K562 (cell line): ENCODE data around the gene NOP58. TPM values are rescaled to one million over a fixed set of nuclear protein-coding genes. Genes with fewer than 3 reads are reported as not detected.

ENCODE experiments used
- BCOR ChIP-seq: fragments of 450-650 bp; IDR thresholded peaks from 2 replicates; pipeline ENCODE4 v1.6.1; 2016
- CHCHD3 ChIP-seq: fragments of 250-450 bp; sonication (Bioruptor Pico); IDR thresholded peaks from 2 replicates; pipeline ENCODE4 v2.1.2; 2022; ENCODE audit warnings: mild to moderate bottlenecking
- COPS2 ChIP-seq: fragments of 450-650 bp; conservative IDR thresholded peaks from 2 replicates; pipeline ENCODE4 v1.6.1; 2016; ENCODE audit warnings: mild to moderate bottlenecking, moderate library complexity
- DIDO1 ChIP-seq: fragments of 450-650 bp; IDR thresholded peaks from 2 replicates; pipeline ENCODE4 v1.6.1; 2016; ENCODE audit warnings: low read depth, missing biosample characterization, missing genetic modification characterization
- GATA2 ChIP-seq: sonication (generic); formaldehyde crosslinking; IDR thresholded peaks from 2 replicates; pipeline ENCODE4 v1.4.0; 2020; ENCODE audit warnings: mild to moderate bottlenecking, missing genetic modification reagents
- HMG20A ChIP-seq: fragments of 450-650 bp; formaldehyde crosslinking; conservative IDR thresholded peaks from 2 replicates; pipeline ENCODE4 v1.4.0; 2020; ENCODE audit warnings: mild to moderate bottlenecking, mixed read lengths
- MED1 ChIP-seq: sonication (generic); formaldehyde crosslinking; IDR thresholded peaks from 2 replicates; pipeline ENCODE4 v1.8.1; 2023; ENCODE audit warnings: missing genetic modification reagents, borderline replicate concordance
- NCOA6 ChIP-seq: fragments of 450-650 bp; IDR thresholded peaks from 2 replicates; pipeline ENCODE4 v1.6.1; 2017; ENCODE audit warnings: mild to moderate bottlenecking
- NFATC3 ChIP-seq: fragments of 450-650 bp; IDR thresholded peaks from 2 replicates; pipeline ENCODE4 v1.6.1; 2017; ENCODE audit warnings: mild to moderate bottlenecking
- NFRKB ChIP-seq: fragments of 450-650 bp; IDR thresholded peaks from 2 replicates; pipeline ENCODE4 v1.6.1; 2016; ENCODE audit warnings: low read depth
- NFXL1 ChIP-seq: fragments of 450-650 bp; formaldehyde crosslinking; IDR thresholded peaks from 2 replicates; pipeline ENCODE4 v1.4.0; 2021; ENCODE audit warnings: mild to moderate bottlenecking
- POLR2A ChIP-seq: fragments of 450-650 bp; conservative IDR thresholded peaks from 2 replicates; pipeline ENCODE4 v1.6.1; 2016
- RFX1 ChIP-seq: fragments of 450-650 bp; IDR thresholded peaks from 2 replicates; pipeline ENCODE4 v1.6.1; 2016; ENCODE audit warnings: mild to moderate bottlenecking, moderate library complexity
- SLC30A9 ChIP-seq: fragments of 250-450 bp; sonication (Bioruptor Pico); IDR thresholded peaks from 2 replicates; pipeline ENCODE4 v1.8.0; 2022; ENCODE audit warnings: mild to moderate bottlenecking, moderate library complexity
- SREBF1 ChIP-seq: fragments of 150-350 bp; IDR thresholded peaks from 2 replicates; pipeline ENCODE4 v1.6.1; 2014; ENCODE audit warnings: antibody characterized with exemption, low read depth, low read length, borderline replicate concordance
- TFAM ChIP-seq: fragments of 250-450 bp; sonication (Bioruptor Pico); conservative IDR thresholded peaks from 2 replicates; pipeline ENCODE4 v1.5.0; 2021; ENCODE audit warnings: mild to moderate bottlenecking, moderate library complexity
- U2AF2 ChIP-seq: fragments of 200-400 bp; formaldehyde crosslinking; optimal IDR thresholded peaks from 2 replicates; pipeline ENCODE3; 2017; ENCODE audit warnings: low read depth, mild to moderate bottlenecking, low read length
- ZNF584 ChIP-seq: fragments of 200-800 bp; sonication (Bioruptor generic); IDR thresholded peaks from 2 replicates; pipeline ENCODE4 v1.6.1; 2016; ENCODE audit warnings: low read depth, mild to moderate bottlenecking, missing genetic modification characterization, missing compliant biosample characterization
- polyA plus RNA-seq, 8 experiments: library from polyadenylated mRNA; depleted of rRNA in 4 of 8; stranded (reverse) in 5 of 8; unstranded in 3 of 8; fragments of >200 nt; fragmentation: Nextera tagmentation in 2 of 8; fragmentation: Illumina TruSeq in 1 of 8; extraction: Ambion mirVana in 2 of 8; extraction: Trizol in 1 of 8; gene quantifications; 2 replicates each; pipeline versions ENCODE4 v1.2.1 to v1.2.3, GENCODE V29; 2011 to 2014; ENCODE audit warnings: inconsistent platforms in 1 of 8, missing spikeins in 1 of 8
- total RNA-seq, 7 experiments: library from RNA; depleted of rRNA in 6 of 7; stranded (reverse); fragments of >200 nt in 6 of 7; fragmentation: Illumina TruSeq in 2 of 7; extraction: Trizol in 2 of 7; gene quantifications; 2 replicates each; pipeline versions ENCODE4 v1.2.1 to v1.2.3, GENCODE V29; 2011 to 2021; ENCODE audit warnings: low replicate concordance in 1 of 7
- TF ChIP-seq, protein P1 (sequence below): fragments of 200-600 bp; sonication (generic); IDR thresholded peaks from one replicate; pipeline ENCODE4 v1.6.1; 2012; ENCODE audit warnings: mild to moderate bottlenecking, low read depth, low read length, inconsistent platforms
- TF ChIP-seq, protein P2 (sequence below): fragments of 250-450 bp; sonication (Bioruptor Pico); IDR thresholded peaks from 2 replicates; pipeline ENCODE4 v1.8.0; 2022; ENCODE audit warnings: moderate library complexity, mild to moderate bottlenecking, inconsistent platforms

The NOP58 gene
- total and polyA plus RNA-seq, 9 of the 15 experiments (the other 6 are each of a cell fraction or from before 2014, with no cell fraction given), result 132 to 332 (median 208) TPM

DNA sequence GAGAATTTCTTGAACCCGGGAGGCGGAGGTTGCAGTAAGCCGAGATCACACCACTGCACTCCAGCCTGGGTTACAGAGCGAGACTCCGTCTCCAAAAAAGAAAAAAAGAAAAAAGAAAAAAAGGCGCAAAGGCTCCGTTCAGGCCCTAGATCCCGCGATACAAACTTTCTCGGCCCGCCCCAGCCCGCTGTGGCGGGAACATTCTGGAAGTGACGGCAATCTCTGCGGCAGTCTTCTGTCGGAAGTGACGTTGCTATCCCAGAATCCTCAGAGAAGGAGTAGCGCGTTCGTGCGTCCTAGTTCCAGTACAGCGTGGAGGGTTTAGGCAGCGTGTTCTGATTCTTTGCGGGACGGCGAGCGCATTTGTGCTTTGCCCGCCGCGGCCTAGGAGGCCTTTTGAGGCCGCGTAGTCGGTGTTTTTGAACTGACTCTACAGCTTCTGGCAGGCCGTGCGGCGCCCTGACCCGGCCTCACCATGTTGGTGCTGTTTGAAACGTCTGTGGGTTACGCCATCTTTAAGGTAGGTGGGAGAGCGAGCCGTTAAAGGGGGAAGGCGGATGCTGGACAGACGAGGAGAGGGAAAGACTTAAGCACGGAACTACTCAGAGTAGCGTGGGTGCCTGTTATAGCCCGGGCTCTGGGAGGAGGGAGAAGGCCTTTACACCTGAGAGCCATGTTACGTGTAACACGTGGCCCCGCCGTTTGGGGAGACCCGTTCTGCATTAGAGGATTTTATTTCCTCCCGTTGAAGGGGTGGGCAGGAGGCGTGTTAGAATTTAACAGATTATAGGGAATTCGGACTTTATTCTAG, at the start of gene NOP58 (continued):
- TF ChIP-seq, protein P1, sequence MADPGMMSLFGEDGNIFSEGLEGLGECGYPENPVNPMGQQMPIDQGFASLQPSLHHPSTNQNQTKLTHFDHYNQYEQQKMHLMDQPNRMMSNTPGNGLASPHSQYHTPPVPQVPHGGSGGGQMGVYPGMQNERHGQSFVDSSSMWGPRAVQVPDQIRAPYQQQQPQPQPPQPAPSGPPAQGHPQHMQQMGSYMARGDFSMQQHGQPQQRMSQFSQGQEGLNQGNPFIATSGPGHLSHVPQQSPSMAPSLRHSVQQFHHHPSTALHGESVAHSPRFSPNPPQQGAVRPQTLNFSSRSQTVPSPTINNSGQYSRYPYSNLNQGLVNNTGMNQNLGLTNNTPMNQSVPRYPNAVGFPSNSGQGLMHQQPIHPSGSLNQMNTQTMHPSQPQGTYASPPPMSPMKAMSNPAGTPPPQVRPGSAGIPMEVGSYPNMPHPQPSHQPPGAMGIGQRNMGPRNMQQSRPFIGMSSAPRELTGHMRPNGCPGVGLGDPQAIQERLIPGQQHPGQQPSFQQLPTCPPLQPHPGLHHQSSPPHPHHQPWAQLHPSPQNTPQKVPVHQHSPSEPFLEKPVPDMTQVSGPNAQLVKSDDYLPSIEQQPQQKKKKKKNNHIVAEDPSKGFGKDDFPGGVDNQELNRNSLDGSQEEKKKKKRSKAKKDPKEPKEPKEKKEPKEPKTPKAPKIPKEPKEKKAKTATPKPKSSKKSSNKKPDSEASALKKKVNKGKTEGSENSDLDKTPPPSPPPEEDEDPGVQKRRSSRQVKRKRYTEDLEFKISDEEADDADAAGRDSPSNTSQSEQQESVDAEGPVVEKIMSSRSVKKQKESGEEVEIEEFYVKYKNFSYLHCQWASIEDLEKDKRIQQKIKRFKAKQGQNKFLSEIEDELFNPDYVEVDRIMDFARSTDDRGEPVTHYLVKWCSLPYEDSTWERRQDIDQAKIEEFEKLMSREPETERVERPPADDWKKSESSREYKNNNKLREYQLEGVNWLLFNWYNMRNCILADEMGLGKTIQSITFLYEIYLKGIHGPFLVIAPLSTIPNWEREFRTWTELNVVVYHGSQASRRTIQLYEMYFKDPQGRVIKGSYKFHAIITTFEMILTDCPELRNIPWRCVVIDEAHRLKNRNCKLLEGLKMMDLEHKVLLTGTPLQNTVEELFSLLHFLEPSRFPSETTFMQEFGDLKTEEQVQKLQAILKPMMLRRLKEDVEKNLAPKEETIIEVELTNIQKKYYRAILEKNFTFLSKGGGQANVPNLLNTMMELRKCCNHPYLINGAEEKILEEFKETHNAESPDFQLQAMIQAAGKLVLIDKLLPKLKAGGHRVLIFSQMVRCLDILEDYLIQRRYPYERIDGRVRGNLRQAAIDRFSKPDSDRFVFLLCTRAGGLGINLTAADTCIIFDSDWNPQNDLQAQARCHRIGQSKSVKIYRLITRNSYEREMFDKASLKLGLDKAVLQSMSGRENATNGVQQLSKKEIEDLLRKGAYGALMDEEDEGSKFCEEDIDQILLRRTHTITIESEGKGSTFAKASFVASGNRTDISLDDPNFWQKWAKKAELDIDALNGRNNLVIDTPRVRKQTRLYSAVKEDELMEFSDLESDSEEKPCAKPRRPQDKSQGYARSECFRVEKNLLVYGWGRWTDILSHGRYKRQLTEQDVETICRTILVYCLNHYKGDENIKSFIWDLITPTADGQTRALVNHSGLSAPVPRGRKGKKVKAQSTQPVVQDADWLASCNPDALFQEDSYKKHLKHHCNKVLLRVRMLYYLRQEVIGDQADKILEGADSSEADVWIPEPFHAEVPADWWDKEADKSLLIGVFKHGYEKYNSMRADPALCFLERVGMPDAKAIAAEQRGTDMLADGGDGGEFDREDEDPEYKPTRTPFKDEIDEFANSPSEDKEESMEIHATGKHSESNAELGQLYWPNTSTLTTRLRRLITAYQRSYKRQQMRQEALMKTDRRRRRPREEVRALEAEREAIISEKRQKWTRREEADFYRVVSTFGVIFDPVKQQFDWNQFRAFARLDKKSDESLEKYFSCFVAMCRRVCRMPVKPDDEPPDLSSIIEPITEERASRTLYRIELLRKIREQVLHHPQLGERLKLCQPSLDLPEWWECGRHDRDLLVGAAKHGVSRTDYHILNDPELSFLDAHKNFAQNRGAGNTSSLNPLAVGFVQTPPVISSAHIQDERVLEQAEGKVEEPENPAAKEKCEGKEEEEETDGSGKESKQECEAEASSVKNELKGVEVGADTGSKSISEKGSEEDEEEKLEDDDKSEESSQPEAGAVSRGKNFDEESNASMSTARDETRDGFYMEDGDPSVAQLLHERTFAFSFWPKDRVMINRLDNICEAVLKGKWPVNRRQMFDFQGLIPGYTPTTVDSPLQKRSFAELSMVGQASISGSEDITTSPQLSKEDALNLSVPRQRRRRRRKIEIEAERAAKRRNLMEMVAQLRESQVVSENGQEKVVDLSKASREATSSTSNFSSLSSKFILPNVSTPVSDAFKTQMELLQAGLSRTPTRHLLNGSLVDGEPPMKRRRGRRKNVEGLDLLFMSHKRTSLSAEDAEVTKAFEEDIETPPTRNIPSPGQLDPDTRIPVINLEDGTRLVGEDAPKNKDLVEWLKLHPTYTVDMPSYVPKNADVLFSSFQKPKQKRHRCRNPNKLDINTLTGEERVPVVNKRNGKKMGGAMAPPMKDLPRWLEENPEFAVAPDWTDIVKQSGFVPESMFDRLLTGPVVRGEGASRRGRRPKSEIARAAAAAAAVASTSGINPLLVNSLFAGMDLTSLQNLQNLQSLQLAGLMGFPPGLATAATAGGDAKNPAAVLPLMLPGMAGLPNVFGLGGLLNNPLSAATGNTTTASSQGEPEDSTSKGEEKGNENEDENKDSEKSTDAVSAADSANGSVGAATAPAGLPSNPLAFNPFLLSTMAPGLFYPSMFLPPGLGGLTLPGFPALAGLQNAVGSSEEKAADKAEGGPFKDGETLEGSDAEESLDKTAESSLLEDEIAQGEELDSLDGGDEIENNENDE, result no peak
- TF ChIP-seq RFX1 (no peak), SLC30A9 (CRISPR knock-in tag) (no peak), DIDO1 (tag) (no peak), NFXL1 (no peak), COPS2 (no peak), MED1 (CRISPR knock-in tag) (no peak), ZNF584 (CRISPR knock-in tag) (no peak), NFATC3 (no peak), SREBF1 (no peak), BCOR (no peak), HMG20A (CRISPR knock-in tag) (no peak), U2AF2 (no peak), NCOA6 (no peak), GATA2 (CRISPR knock-in tag) (0 out of 2 replicates have a peak, but pooled peaks have one; percentile 21), TFAM (CRISPR knock-in tag) (no peak), CHCHD3 (peak; percentile 59; the same call in 1 of the 2 replicates), NFRKB (peak; percentile 87), POLR2A (peak; percentile 98)
- TF ChIP-seq, protein P2, sequence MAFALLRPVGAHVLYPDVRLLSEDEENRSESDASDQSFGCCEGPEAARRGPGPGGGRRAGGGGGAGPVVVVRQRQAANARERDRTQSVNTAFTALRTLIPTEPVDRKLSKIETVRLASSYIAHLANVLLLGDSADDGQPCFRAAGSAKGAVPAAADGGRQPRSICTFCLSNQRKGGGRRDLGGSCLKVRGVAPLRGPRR (CRISPR knock-in tag), result no peak
